ENCODE results near the gene BMF. TPM values are rescaled to one million over a fixed set of nuclear protein-coding genes. Genes with fewer than 3 reads are reported as not detected.

BMF gene
- total RNA-seq, 1 donor from 2014 or later = 112 TPM

- no peak for TF ChIP-seq CTCF (conservative IDR thresholded peaks at IDR 0.05)
- H3K4me3 Mint-ChIP-seq = peak overlapping the region; percentile 59
- no peaks in the 10 kb centered on the region for H3K9me3 Mint-ChIP-seq
- peaks cover 29% of the 10 kb centered on the region for H3K36me3 Mint-ChIP-seq
- no peaks in the 10 kb centered on the region for H3K27me3 Mint-ChIP-seq
- DNase-seq (ENCODE audit: extremely low spot score, unreplicated experiment) = no peak
- peaks cover 77% of the 10 kb centered on the region for H3K4me1 Mint-ChIP-seq (ENCODE audit: unreplicated experiment)
- H3K27ac Mint-ChIP-seq = peak overlapping the region; percentile 94
Measured at GRCh38 chr15:40100123-40100946, 8.3 kb downstream of the BMF start.

- Mint-ChIP-seq H3K27ac (peak overlapping the region; percentile 94), H3K4me1 (ENCODE audit: unreplicated experiment) (peaks cover 72% of the 10 kb centered on the region), H3K4me3 (peak overlapping the region; percentile 77), H3K27me3 (no peaks in the 10 kb centered on the region), H3K9me3 (no peaks in the 10 kb centered on the region), H3K36me3 (peaks cover 35% of the 10 kb centered on the region)
- DNase-seq (ENCODE audit: extremely low spot score, unreplicated experiment) = no peak
- TF ChIP-seq CTCF (conservative IDR thresholded peaks at IDR 0.05) = no peak
Measured at GRCh38 chr15:40098489-40099261, 10.0 kb downstream of the BMF start.

- Mint-ChIP-seq H3K27ac (peak overlapping the region; percentile 94), H3K4me1 (ENCODE audit: unreplicated experiment) (peaks cover 74% of the 10 kb centered on the region), H3K27me3 (no peaks in the 10 kb centered on the region), H3K36me3 (peaks cover 38% of the 10 kb centered on the region), H3K4me3 (peak overlapping the region; percentile 77), H3K9me3 (no peaks in the 10 kb centered on the region)
- TF ChIP-seq CTCF (conservative IDR thresholded peaks at IDR 0.05) = no peak
- no peak for DNase-seq (ENCODE audit: extremely low spot score, unreplicated experiment)
Measured at GRCh38 chr15:40097968-40098476, 10.7 kb downstream of the BMF start.

GRCh38 chr15:40097096-40097967 is 11.3 kb downstream of the BMF start:
- Mint-ChIP-seq H3K27me3 (peaks cover 3% of the 10 kb centered on the region), H3K4me1 (ENCODE audit: unreplicated experiment) (peaks cover 74% of the 10 kb centered on the region), H3K27ac (peak overlapping the region; percentile 94), H3K36me3 (peaks cover 39% of the 10 kb centered on the region), H3K4me3 (peak overlapping the region; percentile 53), H3K9me3 (no peaks in the 10 kb centered on the region)
- no peak for TF ChIP-seq CTCF (conservative IDR thresholded peaks at IDR 0.05)
- DNase-seq (ENCODE audit: extremely low spot score, unreplicated experiment) = no peak
